Endometrial microvascular endothelial cells (primary cell): ENCODE data around the gene EXO5. TPM values are rescaled to one million over a fixed set of nuclear protein-coding genes. Genes with fewer than 3 reads are reported as not detected.
"Not testable (repeated sequence)": the region's sequence is repeated elsewhere in the genome, so short reads cannot be mapped to it uniquely, and the experiment has no call there.

Source experiments
- in situ Hi-C: cut with HindIII; loops from 2 replicates; pipeline ENCODE4 v1.10.0; 2017; ENCODE audit warnings: low sequenced_read_pairs, low pct_unique_long_range_greater_than_20kb; ENCODE audit errors: inconsistent ontology term
- total RNA-seq: library from RNA; depleted of rRNA; stranded (reverse); fragments of >200 nt; gene quantifications from one replicate; pipeline ENCODE4 v1.2.3, GENCODE V29; 2015; ENCODE audit errors: inconsistent ontology term

Gene EXO5
- total RNA-seq, 1 donor from 2014 or later, result 23.1 TPM

- in situ Hi-C loops, result no loop called here
These were observed 30.8 kb downstream of the EXO5 start for GRCh38 chr1:40539338-40539737.

GRCh38 chr1:40546957-40547356, 38.4 kb downstream of the EXO5 start:
- in situ Hi-C loops, result no loop called here

GRCh38 chr1:40553017-40553416, 44.5 kb downstream of the EXO5 start:
- in situ Hi-C loops, result no loop called here

GRCh38 chr1:40554807-40555206, 46.2 kb downstream of the EXO5 start:
- in situ Hi-C loops, result not testable (repeated sequence)

GRCh38 chr1:40556121-40556520, 47.6 kb downstream of the EXO5 start:
- in situ Hi-C loops, result no loop called here

DNA sequence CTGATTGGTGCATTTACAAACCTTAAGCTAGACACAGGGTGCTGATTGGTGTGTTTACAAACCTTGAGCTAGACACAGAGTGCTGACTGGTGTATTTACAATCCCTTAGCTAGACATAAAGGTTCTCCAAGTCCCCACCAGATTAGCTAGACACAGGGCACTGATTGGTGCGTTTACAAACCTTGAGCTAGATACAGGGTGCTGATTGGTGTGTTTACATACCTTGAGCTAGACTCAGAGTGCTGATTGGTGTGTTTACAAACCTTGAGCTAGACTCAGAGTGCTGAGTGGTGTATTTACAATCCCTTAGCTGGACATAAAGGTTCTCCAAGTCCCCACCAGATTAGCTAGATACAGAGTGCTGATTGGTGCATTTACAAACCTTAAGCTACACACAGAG, 49.7 kb downstream of the EXO5 start:
- in situ Hi-C loops, result not testable (repeated sequence)

DNA sequence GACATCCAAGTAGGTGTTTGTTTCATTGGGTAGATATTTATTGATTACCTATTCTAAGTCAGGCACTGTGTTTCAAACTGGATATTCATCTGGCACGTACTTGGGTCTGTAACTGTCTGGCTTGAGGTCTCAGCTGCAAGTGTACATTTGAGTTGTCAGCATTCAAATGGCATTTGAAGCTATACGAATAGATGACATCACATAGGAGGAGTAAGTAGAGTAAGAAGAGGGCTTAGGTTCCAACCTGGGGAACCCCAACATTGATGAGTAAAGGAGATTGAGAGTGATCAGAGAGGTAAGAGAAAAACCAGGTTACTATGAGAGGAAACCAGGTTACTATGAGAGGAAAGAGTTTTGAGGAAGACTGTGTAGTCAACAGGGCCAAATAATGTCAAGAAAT, 53.6 kb downstream of the EXO5 start:
- in situ Hi-C loops, result no loop called here

DNA sequence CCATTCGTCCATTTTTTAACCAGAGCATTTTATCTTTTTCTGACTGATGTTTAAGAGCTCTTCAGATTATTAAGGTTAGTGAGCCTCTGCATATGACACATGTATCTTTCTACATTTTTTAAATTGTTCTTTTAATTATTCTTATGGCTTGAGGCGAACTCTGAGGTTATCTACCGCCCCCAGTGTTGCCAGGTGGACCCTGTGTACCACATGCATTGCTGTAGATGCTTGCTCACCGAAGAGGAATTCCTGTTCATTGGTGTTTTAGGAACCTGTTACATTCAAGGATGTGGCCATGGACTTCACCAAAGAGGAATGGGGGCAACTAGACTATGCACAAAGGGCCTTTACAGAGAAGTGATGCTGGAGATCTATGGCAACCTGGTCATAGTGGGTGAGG, 54.7 kb downstream of the EXO5 start:
- in situ Hi-C loops, result no loop called here

- in situ Hi-C loops, result no loop called here
These were observed 55.9 kb downstream of the EXO5 start for GRCh38 chr1:40564506-40564905.

DNA sequence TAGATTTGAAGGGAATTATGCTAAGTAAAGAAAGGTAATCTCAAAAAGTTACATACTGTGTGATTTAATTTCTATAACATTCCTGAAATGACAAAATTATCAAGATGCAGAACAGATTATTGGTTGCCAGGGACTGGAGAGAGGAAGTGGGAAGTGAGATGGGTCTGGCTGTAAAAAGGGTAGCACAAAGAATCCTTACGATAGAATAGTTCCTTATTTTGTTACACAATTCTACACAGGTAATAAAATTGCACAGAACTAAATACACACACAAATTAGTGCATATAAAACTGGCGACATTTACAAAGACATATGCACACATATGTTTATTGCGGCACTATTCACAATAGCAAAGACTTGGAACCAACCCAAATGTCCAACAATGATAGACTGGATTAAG, 56.3 kb downstream of the EXO5 start:
- in situ Hi-C loops, result no loop called here

Other genes starting within 250 kb of the EXO5 start
- gene COL9A2, start 191.5 kb upstream of the EXO5 start, total RNA-seq, result not detected
- 26.6 TPM for gene SMAP2, start 135.0 kb upstream of the EXO5 start, total RNA-seq
- 1.8 TPM for gene ZFP69B, start 58.3 kb upstream of the EXO5 start, total RNA-seq
- 1.9 TPM for gene ZFP69, start 31.5 kb upstream of the EXO5 start, total RNA-seq
- 0.84 TPM for gene ZNF684, start 22.9 kb downstream of the EXO5 start, total RNA-seq
- gene RIMS3, start 156.9 kb downstream of the EXO5 start, total RNA-seq, result 0.09 TPM
- gene NFYC, start 182.9 kb downstream of the EXO5 start, total RNA-seq, result 37.7 TPM